ENCODE results near the gene SMIM20. TPM values are rescaled to one million over a fixed set of nuclear protein-coding genes. Genes with fewer than 3 reads are reported as not detected.

Gene SMIM20
- total and polyA plus RNA-seq, 8 donors: 19.4 to 85.3 (median 43.8) TPM; not detected in 1

DNA sequence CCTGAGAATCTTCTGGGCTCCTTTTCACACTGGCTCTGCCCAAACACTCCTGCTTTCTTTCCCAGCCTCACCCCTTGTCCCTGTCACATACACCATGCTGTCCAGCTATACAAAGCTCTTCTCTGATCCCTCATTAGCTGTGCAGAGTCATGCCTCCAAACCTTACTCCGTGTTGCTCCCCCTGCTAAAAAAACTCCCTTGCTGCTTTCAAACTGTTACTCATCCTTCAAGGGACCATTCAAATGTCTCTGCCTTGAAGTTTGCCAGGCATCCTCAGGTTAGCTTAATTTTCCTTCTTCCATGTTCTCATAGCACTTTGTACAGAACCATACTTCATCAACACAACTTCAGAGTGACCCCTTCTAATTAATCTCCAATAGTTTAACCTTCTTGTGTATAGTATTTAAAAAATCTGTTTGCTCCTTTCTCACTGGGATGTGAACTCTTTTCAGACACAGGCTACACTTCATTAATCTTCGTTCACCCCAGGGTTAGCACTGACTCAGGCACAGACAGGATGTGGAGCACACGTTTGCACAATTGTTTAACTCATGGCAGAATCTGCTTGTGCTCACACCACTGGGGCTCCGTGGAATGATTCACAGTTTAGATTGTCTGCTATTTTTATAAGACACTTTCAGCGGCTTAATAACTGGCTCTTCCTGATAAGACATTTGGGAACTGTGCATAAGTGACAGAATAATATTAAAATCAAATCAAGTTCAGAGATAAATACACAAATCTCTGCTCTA lies 29.8 kb upstream of the SMIM20 start:
- no peak overlapping the region for H3K27ac ChIP-seq
- H3K27me3 ChIP-seq: no peaks in the 10 kb centered on the region
- WGBS, 5 donors: 27 to 44% (median 40%) methylated on average over 5 of the region's 5 CpGs

DNA sequence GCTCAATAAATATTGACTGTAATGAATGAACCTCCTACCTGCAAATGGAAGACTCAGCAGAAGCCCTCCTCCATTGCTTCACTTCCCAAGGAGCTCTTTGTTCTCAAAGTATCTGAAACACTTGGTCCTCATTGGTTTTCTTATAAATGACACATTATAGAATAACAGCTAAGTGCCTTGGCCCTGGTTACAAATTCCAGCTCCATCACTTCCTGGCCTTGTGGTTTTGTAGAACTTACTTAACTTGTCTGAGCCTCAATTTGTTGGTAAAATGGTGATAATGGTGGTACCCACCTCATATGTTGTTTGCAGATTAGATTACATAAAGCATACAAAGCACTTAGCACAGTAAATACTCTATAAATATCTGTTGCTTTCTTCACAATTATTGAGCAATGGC lies 25.2 kb upstream of the SMIM20 start:
- peaks cover 0 to 10% (median 3%) of the 10 kb centered on the region in 4 donors for H3K4me1 ChIP-seq
- H3K36me3 ChIP-seq: no peaks in the 10 kb centered on the region
- H3K27ac ChIP-seq: no peak overlapping the region
- intact Hi-C loops (cut with DNase I; ENCODE audit: low total_unique reads): no loop called here
- H3K27me3 ChIP-seq: no peaks in the 10 kb centered on the region
- TF ChIP-seq, protein P1, sequence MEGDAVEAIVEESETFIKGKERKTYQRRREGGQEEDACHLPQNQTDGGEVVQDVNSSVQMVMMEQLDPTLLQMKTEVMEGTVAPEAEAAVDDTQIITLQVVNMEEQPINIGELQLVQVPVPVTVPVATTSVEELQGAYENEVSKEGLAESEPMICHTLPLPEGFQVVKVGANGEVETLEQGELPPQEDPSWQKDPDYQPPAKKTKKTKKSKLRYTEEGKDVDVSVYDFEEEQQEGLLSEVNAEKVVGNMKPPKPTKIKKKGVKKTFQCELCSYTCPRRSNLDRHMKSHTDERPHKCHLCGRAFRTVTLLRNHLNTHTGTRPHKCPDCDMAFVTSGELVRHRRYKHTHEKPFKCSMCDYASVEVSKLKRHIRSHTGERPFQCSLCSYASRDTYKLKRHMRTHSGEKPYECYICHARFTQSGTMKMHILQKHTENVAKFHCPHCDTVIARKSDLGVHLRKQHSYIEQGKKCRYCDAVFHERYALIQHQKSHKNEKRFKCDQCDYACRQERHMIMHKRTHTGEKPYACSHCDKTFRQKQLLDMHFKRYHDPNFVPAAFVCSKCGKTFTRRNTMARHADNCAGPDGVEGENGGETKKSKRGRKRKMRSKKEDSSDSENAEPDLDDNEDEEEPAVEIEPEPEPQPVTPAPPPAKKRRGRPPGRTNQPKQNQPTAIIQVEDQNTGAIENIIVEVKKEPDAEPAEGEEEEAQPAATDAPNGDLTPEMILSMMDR (IDR thresholded peaks at IDR 0.05): no peak
- no peak for TF ChIP-seq EP300 (IDR thresholded peaks at IDR 0.05)
- DNase-seq: no peak
- H3K4me3 ChIP-seq: no peak overlapping the region
- no peaks in the 10 kb centered on the region for H3K9me3 ChIP-seq

More for the DNA sequence above, 29.8 kb upstream of the SMIM20 start:
- intact Hi-C loops (cut with DNase I; ENCODE audit: low total_unique reads): no loop called here
- Histone ChIP-seq H3K9me3 (no peaks in the 10 kb centered on the region), H3K4me1 (peaks cover 0 to 10% (median 4%) of the 10 kb centered on the region in 4 donors), H3K36me3 (no peaks in the 10 kb centered on the region), H3K4me3 (no peak overlapping the region)
- peak in 1 of 3 donors; percentile 23 for TF ChIP-seq POLR2AphosphoS5 (IDR thresholded peaks at IDR 0.05)
- no peak for TF ChIP-seq EP300 (IDR thresholded peaks at IDR 0.05)
- TF ChIP-seq POLR2A (IDR thresholded peaks at IDR 0.05): no peak
- TF ChIP-seq, protein P1 (IDR thresholded peaks at IDR 0.05): no peak
- no peak for DNase-seq

DNA sequence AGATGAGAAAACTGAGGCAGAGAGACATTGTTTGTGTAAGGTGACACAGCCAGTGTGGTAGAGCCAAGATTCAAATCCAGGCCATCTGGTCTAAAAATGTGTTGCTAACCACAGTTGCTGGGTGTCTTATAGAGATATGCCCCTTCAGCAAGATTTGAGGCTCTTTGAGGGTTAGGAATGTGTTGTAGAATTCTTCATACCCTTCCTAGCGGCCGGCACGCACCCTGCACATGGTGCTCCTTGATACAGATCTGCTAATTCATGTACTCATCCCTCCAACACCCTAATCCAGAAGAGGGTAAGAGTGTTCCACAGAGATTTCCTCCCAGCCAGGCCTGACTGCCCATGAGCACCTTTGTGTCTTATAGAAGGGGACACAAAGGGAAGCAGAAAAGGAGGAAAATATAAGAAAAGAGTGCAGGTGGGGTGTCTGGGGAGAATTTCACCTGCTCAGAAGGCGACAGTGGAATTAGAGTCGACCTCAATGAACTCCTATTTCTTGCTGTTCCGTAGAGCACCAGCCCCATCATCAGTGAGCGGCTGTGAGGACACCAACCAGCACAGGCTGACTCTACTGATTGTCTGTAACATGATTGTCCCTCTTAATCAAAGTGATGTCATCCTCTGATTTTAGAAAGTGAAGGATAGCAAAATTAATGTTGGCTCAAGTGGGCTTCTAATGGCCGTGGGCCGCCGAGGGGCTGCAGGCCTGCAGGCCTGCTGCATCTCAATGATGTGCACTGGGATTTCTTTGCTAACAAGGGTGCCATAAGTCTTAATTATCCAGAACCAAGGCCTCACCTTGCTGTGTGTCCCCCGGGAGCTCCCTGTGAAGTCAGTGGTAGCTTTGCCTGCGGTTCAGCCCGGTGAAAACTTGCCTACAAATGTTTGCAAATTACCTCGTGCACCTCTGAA lies 24.2 kb upstream of the SMIM20 start:
- Histone ChIP-seq H3K36me3 (no peaks in the 10 kb centered on the region), H3K9me3 (no peaks in the 10 kb centered on the region), H3K27ac (no peak overlapping the region), H3K27me3 (no peaks in the 10 kb centered on the region), H3K4me1 (peaks cover 0 to 3% (median under 1%) of the 10 kb centered on the region in 4 donors), H3K4me3 (no peak overlapping the region)
- DNase-seq: no peak
- 78 to 90% (median 84%) methylated on average over 12 to 14 of the region's 14 CpGs for WGBS, 5 donors
- intact Hi-C loops (cut with DNase I; ENCODE audit: low total_unique reads): no loop called here
- no peak for TF ChIP-seq POLR2AphosphoS5 (IDR thresholded peaks at IDR 0.05)
- TF ChIP-seq POLR2A (IDR thresholded peaks at IDR 0.05): no peak

DNA sequence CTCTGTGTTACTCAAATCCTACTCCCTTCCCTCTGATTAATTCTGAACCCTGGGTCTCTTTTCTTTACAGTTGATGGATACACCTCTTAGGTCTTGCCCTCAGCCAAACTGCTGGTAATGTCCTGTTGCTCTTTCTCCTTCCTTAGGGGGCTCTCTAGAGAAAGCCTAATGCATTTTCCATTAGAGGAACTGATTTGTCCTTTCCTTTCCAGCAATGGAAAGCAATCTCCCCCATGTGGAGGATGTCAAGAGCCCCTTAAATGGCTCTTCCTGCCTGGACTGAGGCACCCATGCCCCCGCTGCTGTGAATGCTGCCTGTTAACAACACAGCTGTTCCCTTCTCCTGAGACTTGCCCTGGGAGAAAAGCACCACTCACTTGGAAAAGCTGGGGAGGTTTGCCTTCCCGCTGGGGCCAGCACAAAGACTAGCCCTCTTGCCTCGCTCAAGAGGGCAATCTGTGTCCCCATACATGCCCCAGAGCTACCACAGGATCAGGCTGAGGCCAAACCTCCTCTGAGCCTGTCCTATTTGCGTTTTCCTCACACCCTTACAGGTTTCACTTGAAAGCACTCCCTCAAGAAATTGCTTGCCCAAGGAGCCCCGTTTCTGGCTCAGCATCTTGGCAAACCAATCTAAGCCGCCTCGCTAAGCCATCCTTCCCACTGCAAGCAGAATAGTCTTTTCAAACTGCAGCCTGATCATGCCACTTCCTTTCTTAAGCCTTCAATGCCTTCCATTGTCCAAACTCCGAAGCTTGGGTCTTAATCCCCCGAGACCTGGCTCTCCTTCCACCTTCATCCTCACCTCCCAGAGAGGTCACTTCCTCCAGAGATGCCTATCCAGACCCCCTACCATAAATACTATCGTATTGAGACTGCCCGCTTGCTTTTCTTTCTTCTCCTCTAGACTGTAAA lies 23.2 kb upstream of the SMIM20 start:
- H3K36me3 ChIP-seq: no peaks in the 10 kb centered on the region
- H3K4me3 ChIP-seq: no peak overlapping the region
- H3K4me1 ChIP-seq: no peaks in the 10 kb centered on the region
- intact Hi-C loops (cut with DNase I; ENCODE audit: low total_unique reads): no loop called here
- H3K27me3 ChIP-seq: no peaks in the 10 kb centered on the region
- 76 to 80% (median 79%) methylated on average over 11 of the region's 11 CpGs for WGBS, 5 donors
- no peak overlapping the region for H3K27ac ChIP-seq
- H3K9me3 ChIP-seq: no peaks in the 10 kb centered on the region
- TF ChIP-seq EP300 (IDR thresholded peaks at IDR 0.05) (no peak), POLR2AphosphoS5 (IDR thresholded peaks at IDR 0.05) (no peak), POLR2A (IDR thresholded peaks at IDR 0.05) (no peak)
- TF ChIP-seq, protein P1 (IDR thresholded peaks at IDR 0.05): no peak
- DNase-seq: no peak

Data from stomach (tissue), 9 donors.